Memory B cell (primary cell): ENCODE data around the gene MTHFD2.

Source experiments
- ATAC-seq: fragments of 150-1000 bp; cut with Tn5 transposase; 2 replicates; pipeline ENCODE4 v1.10.0; 2021; ENCODE audit warnings: low read depth, mild to moderate bottlenecking, moderate library complexity
- DNase-seq, 2 donors: peaks; one replicate each; pipeline ENCODE4 v3.0.0; 2022; ENCODE audit warnings: low spot score in 2 of 2
- H3K27ac Mint-ChIP-seq: one replicate; pipeline ENCODE4 v1.8.0; 2022; ENCODE audit warnings: mild to moderate bottlenecking, moderate library complexity, mixed read lengths
- H3K27me3 Mint-ChIP-seq: one replicate; pipeline ENCODE4 v1.8.0; 2022; ENCODE audit warnings: mixed read lengths
- H3K36me3 Mint-ChIP-seq: one replicate; pipeline ENCODE4 v1.8.0; 2022; ENCODE audit warnings: mild to moderate bottlenecking, mixed read lengths
- H3K4me1 Mint-ChIP-seq: one replicate; pipeline ENCODE4 v1.8.0; 2022; ENCODE audit warnings: mixed read lengths
- H3K4me3 Mint-ChIP-seq: one replicate; pipeline ENCODE4 v1.8.0; 2022; ENCODE audit warnings: mild to moderate bottlenecking, moderate library complexity, mixed read lengths
- H3K9me3 Mint-ChIP-seq: one replicate; pipeline ENCODE4 v1.8.0; 2022; ENCODE audit warnings: mixed read lengths

MTHFD2 gene

DNA sequence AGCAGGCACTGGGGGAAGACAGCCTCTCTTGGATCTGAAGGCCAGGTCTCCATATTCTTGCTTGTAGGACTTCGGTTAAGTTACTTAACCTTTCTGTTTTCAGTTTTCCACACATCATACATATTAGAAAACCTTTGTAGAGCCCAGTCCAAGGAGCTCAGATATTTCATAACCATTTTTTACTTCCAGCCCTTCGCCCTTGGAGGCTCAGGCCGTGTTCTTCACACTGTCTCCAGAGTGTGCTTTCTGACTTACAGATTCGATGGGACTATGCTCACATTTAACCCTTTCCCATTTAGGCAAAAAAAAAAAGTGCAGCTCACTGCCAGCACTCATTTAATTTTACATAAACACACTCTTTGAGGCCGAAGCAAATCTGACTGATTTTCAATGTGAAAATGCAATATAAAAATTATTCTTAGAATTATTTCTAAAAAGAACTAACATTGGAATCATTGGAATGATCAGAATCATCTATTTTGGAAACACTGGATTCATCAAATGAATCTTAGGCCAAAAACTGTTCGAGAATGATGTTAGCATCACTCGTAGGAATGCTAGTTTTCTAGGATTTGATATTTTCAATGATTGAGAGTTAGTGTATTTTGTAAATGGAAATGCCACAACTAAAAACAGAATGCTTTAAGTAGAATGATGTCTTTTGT is 55.0 kb downstream of the MTHFD2 start:
- no peaks in the 10 kb centered on the region for H3K27me3 Mint-ChIP-seq
- peaks cover 8% of the 10 kb centered on the region for H3K4me1 Mint-ChIP-seq
- H3K27ac Mint-ChIP-seq, result no peak overlapping the region
- no peaks in the 10 kb centered on the region for H3K9me3 Mint-ChIP-seq
- H3K4me3 Mint-ChIP-seq, result no peak overlapping the region
- H3K36me3 Mint-ChIP-seq, result peaks cover 12% of the 10 kb centered on the region
- DNase-seq (no peak), ATAC-seq (no peak)

DNA sequence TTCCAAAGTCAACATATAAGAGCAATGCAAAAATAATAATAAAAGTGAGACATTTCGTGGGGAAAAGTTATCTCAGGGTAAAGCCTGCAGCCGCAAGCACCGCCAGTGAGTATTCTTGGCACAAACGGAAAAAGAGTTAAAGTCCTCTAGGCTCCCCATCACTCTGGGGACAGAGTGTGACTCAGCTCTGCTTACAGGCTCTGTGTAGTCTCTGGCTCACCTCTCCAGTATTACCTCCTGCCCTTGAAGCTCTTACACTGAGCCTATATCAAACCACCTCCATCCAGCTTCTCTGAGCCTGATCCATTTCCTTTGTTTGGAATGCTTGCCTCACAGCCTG is 55.5 kb downstream of the MTHFD2 start:
- H3K27ac Mint-ChIP-seq, result peak overlapping the region; percentile 11
- H3K36me3 Mint-ChIP-seq, result peaks cover 11% of the 10 kb centered on the region
- ATAC-seq, result no peak
- no peak overlapping the region for H3K4me3 Mint-ChIP-seq
- H3K9me3 Mint-ChIP-seq, result no peaks in the 10 kb centered on the region
- DNase-seq, result no peak
- no peaks in the 10 kb centered on the region for H3K27me3 Mint-ChIP-seq
- H3K4me1 Mint-ChIP-seq, result peaks cover 8% of the 10 kb centered on the region

DNA sequence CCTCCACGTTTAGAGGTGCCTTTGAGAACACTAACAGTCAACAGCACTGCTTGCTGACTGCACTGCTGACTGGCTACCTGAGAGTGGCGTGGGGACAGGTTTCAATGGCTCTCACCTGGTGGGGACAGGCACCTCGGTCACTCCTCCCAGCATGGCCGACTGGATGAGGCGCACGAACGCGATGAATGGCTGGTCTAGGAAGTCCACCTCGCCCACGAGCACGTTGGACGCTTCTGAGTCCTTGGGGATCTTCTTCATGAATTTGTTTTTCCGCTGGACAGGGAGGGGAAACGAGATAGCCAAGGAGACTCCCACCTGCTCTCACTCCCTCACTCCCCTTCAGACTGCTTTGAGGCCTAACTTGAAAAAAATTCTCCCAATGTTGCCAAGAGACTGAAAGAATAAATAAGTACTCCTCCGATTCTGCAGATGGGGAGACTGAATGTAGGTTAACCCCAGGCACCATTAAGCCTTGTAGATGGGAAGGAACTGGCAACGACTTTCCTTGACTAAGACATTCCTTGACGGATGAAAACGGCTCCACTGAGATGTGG is 57.3 kb downstream of the MTHFD2 start:
- Mint-ChIP-seq H3K36me3 (peaks cover 10% of the 10 kb centered on the region), H3K4me3 (no peak overlapping the region), H3K27ac (no peak overlapping the region), H3K9me3 (no peaks in the 10 kb centered on the region), H3K27me3 (no peaks in the 10 kb centered on the region), H3K4me1 (no peaks in the 10 kb centered on the region)
- DNase-seq, result no peak
- no peak for ATAC-seq

DNA sequence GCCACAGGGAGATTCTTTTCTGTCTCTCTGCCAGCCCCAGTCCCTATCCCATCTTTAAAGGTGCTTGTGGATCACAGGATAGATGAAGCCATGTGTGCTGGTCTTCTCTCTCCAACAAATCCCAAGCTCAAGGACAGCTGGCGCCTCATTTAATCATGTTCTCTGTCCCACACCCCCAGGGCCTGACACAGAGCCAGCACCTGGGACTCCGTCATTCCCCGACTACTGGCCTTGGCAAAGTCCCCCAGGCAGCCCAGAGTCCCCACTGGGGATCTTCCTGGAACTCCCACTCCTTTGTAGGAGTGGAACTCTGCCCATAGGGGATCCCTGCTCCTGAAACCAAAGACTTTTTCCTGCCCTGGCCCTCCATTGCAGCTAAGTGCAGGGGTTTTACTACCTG is 60.8 kb downstream of the MTHFD2 start:
- no peak overlapping the region for H3K4me3 Mint-ChIP-seq
- no peaks in the 10 kb centered on the region for H3K9me3 Mint-ChIP-seq
- no peak overlapping the region for H3K27ac Mint-ChIP-seq
- no peaks in the 10 kb centered on the region for H3K4me1 Mint-ChIP-seq
- H3K27me3 Mint-ChIP-seq, result no peaks in the 10 kb centered on the region
- peaks cover 9% of the 10 kb centered on the region for H3K36me3 Mint-ChIP-seq
- no peak for DNase-seq
- ATAC-seq, result no peak

DNA sequence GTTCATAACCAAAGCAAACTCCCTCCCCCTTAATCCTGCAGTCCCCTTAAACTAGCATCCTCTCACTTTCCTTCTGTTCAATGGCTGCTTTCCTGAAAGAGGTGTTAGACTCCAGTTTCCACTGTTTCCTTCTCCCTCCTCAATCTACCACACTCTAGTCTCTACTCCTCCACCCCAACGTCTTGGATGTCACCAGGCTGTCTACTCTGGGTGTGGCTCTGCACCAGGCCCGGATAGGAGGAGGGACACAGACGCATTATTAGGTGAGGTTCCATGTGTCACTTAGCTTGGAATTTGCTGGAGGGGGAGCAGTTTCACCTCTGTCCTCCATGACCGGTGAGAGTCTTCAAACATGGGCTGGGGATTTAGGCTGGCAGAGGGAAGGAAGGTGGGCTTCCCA is 61.3 kb downstream of the MTHFD2 start:
- no peaks in the 10 kb centered on the region for H3K4me1 Mint-ChIP-seq
- DNase-seq (no peak), ATAC-seq (no peak)
- H3K27me3 Mint-ChIP-seq, result no peaks in the 10 kb centered on the region
- H3K9me3 Mint-ChIP-seq, result no peaks in the 10 kb centered on the region
- H3K4me3 Mint-ChIP-seq, result no peak overlapping the region
- no peak overlapping the region for H3K27ac Mint-ChIP-seq
- H3K36me3 Mint-ChIP-seq, result peaks cover 8% of the 10 kb centered on the region

DNA sequence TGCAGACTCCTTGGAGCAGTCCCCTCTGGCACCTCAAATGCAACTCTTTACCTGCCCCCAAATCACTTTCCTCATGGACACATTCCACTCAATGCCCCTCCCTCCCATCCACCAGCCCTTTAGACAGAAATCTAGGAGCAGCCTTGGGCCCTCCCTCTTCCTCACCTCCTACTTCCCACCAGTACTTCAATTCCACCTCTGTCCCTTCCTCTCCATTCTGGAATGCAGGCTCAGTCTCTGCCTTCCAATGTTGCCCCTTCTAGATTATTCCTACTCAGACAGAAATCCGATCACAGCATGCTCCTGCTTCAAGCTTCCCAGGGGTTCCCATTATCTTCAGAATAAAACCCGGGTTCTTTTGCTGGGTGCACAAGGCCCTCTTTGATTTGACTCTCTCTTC is 62.1 kb downstream of the MTHFD2 start:
- Mint-ChIP-seq H3K9me3 (no peaks in the 10 kb centered on the region), H3K4me3 (no peak overlapping the region), H3K27ac (peak overlapping the region; percentile 10), H3K36me3 (peaks cover 9% of the 10 kb centered on the region), H3K27me3 (no peaks in the 10 kb centered on the region), H3K4me1 (no peaks in the 10 kb centered on the region)
- ATAC-seq, result no peak
- no peak for DNase-seq

DNA sequence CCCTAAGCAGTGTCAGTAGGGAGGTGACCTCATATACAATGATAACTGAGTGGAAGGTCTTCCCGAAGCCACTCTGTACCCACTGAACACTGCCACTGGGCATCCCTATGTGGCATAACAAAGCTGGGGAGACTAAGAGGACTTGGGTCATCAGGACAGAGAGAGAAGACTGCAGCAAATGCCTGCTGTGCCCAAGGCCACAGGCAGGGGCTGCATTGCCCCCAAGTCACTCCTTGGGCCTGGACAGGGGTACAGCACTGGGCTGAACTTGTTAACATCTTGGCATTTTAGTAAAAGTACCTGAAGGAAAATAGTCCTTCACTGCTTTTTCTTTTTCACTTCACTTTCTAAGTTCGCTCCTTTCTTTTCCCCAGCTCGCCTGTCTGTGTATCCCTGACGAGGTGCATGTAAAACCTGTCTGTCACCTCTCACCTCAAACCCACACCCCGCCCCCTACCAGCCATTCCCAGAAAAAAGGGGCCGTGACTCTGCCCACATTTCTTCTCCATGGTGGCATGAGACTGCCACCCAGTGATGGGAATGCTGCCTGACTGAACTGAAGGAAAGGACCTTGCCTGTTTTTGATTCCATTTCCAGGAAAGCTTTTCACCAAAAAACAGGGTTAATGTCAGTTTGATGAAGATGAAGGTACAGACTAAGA is 62.9 kb downstream of the MTHFD2 start:
- Mint-ChIP-seq H3K27ac (peak overlapping the region; percentile 10), H3K4me1 (peaks cover 2% of the 10 kb centered on the region), H3K27me3 (no peaks in the 10 kb centered on the region), H3K36me3 (peaks cover 9% of the 10 kb centered on the region), H3K9me3 (no peaks in the 10 kb centered on the region), H3K4me3 (no peak overlapping the region)
- DNase-seq, result no peak
- no peak for ATAC-seq

DNA sequence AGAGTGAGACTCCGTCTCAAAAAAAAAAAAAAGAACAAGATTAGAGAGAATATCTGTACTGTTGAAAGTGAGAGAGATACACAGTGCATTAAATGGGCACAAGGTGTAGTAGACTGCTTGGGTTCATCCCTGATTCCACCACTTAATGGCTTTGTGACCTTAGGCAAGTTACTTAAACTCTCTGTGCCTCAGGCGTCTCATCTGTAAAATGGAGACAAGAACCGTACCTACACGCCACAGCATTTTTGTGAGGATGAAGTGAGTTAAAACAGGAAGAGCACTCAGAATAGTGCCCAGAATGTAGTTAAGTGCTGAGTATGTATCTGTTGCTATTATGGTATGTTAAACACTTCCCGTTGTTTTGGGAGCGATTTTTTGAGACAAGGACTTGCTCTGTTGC is 64.3 kb downstream of the MTHFD2 start:
- Mint-ChIP-seq H3K4me3 (no peak overlapping the region), H3K36me3 (peaks cover 7% of the 10 kb centered on the region), H3K9me3 (no peaks in the 10 kb centered on the region), H3K27ac (no peak overlapping the region), H3K27me3 (no peaks in the 10 kb centered on the region), H3K4me1 (peaks cover 2% of the 10 kb centered on the region)
- ATAC-seq (no peak), DNase-seq (no peak)

DNA sequence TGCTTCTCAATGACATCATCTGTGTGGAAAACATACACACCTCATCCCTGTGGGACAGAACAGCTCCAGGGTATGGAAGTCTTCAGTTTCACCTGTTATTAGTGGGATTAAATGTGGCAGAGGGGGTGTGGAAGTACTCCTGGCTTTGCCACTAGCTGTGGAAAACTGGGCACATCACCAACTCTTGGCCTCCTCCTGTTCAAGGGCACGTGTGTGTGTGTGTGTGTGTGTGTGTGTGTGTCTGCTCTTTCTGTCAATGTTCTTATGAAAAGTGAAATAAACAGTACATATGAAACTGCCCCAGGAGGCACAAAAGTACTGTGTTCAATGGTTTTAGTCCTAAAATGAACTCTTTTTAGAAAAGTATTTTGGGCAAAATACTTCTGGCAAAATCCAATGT is 65.9 kb downstream of the MTHFD2 start:
- Mint-ChIP-seq H3K9me3 (no peaks in the 10 kb centered on the region), H3K27me3 (no peaks in the 10 kb centered on the region), H3K4me1 (peaks cover 2% of the 10 kb centered on the region), H3K4me3 (no peak overlapping the region), H3K27ac (no peak overlapping the region), H3K36me3 (peaks cover 7% of the 10 kb centered on the region)
- ATAC-seq, result no peak
- no peak for DNase-seq

DNA sequence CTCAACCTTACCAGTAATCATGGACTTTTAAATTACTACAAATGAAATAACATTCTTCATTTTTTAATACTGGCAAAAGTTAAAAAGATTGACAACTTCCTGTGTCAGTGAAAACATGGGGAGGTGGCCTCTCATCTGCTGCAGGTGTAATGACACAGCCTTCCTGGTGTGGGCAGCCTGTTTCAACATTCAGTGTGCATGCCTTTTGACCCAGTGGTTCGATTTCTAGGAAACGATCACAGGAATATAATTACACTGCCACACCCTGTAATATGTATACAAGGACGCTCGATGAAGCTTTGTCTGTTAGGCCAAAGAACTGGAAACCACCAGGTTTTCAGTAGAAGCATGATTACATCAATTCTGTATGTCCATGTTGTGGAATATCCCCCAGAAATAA is 68.7 kb downstream of the MTHFD2 start:
- H3K9me3 Mint-ChIP-seq, result no peaks in the 10 kb centered on the region
- DNase-seq (no peak), ATAC-seq (peak; percentile 83)
- peaks cover 10% of the 10 kb centered on the region for H3K36me3 Mint-ChIP-seq
- peaks cover 2% of the 10 kb centered on the region for H3K4me1 Mint-ChIP-seq
- no peaks in the 10 kb centered on the region for H3K27me3 Mint-ChIP-seq
- no peak overlapping the region for H3K27ac Mint-ChIP-seq
- H3K4me3 Mint-ChIP-seq, result no peak overlapping the region
